GM23338 (cell line): ENCODE measurements around the gene PHRF1. TPM values are rescaled to one million over a fixed set of nuclear protein-coding genes. Genes with fewer than 3 reads are reported as not detected.

ENCODE experiments used
- ATAC-seq: fragments of 200-7000 bp; cut with Tn5 transposase; 3 replicates; pipeline ENCODE4 v1.9.1; 2020
- DNase-seq: peaks from one replicate; pipeline ENCODE4 v3.0.0-alpha.2; 2015; ENCODE audit warnings: low spot score
- H2AFZ ChIP-seq: fragments of 200-600 bp; sonication (generic); 2 replicates; pipeline ENCODE4 v1.8.0; 2016; ENCODE audit warnings: antibody characterized with exemption, mild to moderate bottlenecking, moderate library complexity
- H3F3A ChIP-seq: fragments of 200-600 bp; sonication (generic); replicated peaks from 2 replicates; pipeline ENCODE4 v1.8.0; 2017; ENCODE audit warnings: antibody characterized with exemption, mixed run types, low read depth
- H3K27ac ChIP-seq: fragments of 200-600 bp; sonication (generic); 2 replicates; pipeline ENCODE4 v1.6.1; 2016; ENCODE audit warnings: low read depth
- H3K27me3 ChIP-seq: fragments of 200-600 bp; sonication (generic); 2 replicates; pipeline ENCODE4 v1.8.0; 2016; ENCODE audit warnings: mild to moderate bottlenecking, mixed run types, moderate library complexity; ENCODE audit not compliant: insufficient read depth
- H3K36me3 ChIP-seq: fragments of 200-600 bp; sonication (generic); 2 replicates; pipeline ENCODE4 v1.8.0; 2016; ENCODE audit warnings: mild to moderate bottlenecking; ENCODE audit not compliant: insufficient read depth
- H3K4me1 ChIP-seq: fragments of 200-600 bp; sonication (generic); 2 replicates; pipeline ENCODE4 v1.8.0; 2016; ENCODE audit warnings: mild to moderate bottlenecking, moderate library complexity; ENCODE audit not compliant: insufficient read depth
- H3K4me2 ChIP-seq: fragments of 200-600 bp; sonication (generic); 2 replicates; pipeline ENCODE4 v1.7.1; 2017; ENCODE audit warnings: mixed run types
- H3K4me3 ChIP-seq: fragments of 200-600 bp; sonication (generic); 2 replicates; pipeline ENCODE4 v1.6.1; 2016; ENCODE audit warnings: mixed run types
- H3K79me2 ChIP-seq: fragments of 200-600 bp; sonication (generic); replicated peaks from 2 replicates; pipeline ENCODE4 v1.8.0; 2017; ENCODE audit warnings: mild to moderate bottlenecking; ENCODE audit not compliant: insufficient read depth
- H3K9me2 ChIP-seq: fragments of 200-600 bp; sonication (generic); 2 replicates; pipeline ENCODE4 v1.8.0; 2017; ENCODE audit not compliant: insufficient read depth
- H4K20me1 ChIP-seq: fragments of 200-600 bp; sonication (generic); replicated peaks from 2 replicates; pipeline ENCODE4 v1.8.0; 2017; ENCODE audit warnings: mild to moderate bottlenecking; ENCODE audit not compliant: insufficient read depth
- H3K27ac Mint-ChIP-seq: 2 replicates; pipeline ENCODE4 v1.8.0; 2020; ENCODE audit warnings: inconsistent platforms, mild to moderate bottlenecking, moderate library complexity, mixed read lengths
- H3K27me3 Mint-ChIP-seq: 3 replicates; pipeline ENCODE4 v1.8.0; 2022; ENCODE audit warnings: low read depth, mild to moderate bottlenecking, moderate library complexity, mixed read lengths, inconsistent platforms; ENCODE audit not compliant: insufficient read depth, poor library complexity
- H3K36me3 Mint-ChIP-seq: 3 replicates; pipeline ENCODE4 v1.8.0; 2021; ENCODE audit warnings: low read depth, mild to moderate bottlenecking, inconsistent platforms, moderate library complexity, mixed read lengths
- H3K4me1 Mint-ChIP-seq: 3 replicates; pipeline ENCODE4 v1.8.0; 2020; ENCODE audit warnings: mild to moderate bottlenecking, inconsistent platforms, mixed read lengths
- H3K4me3 Mint-ChIP-seq: 3 replicates; pipeline ENCODE4 v1.8.0; 2021; ENCODE audit warnings: moderate library complexity, mild to moderate bottlenecking, inconsistent platforms, mixed read lengths
- H3K9me3 Mint-ChIP-seq: 3 replicates; pipeline ENCODE4 v1.8.0; 2020; ENCODE audit warnings: moderate library complexity, mild to moderate bottlenecking, inconsistent platforms, mixed read lengths
- CREB1 ChIP-seq: fragments of 250-450 bp; sonication (Bioruptor Pico); IDR thresholded peaks from 2 replicates; pipeline ENCODE4 v1.5.0; 2020; ENCODE audit warnings: low read depth, mild to moderate bottlenecking, moderate library complexity
- CTCF ChIP-seq, 2 experiments: fragments of 200-600 bp in 1 of 2; sonication (generic) in 1 of 2; conservative IDR thresholded peaks; 2 replicates each; pipeline versions ENCODE4 v1.5.1 to v1.6.1; 2016 to 2017; ENCODE audit warnings: antibody characterized with exemption in 2 of 2, low read depth in 2 of 2, mild to moderate bottlenecking in 2 of 2, moderate library complexity in 1 of 2
- ETS1 ChIP-seq: IDR thresholded peaks from 2 replicates; pipeline ENCODE4 v1.6.1; 2016; ENCODE audit warnings: antibody characterized with exemption
- EZH2 ChIP-seq: fragments of 200-600 bp; sonication (generic); IDR thresholded peaks from one replicate; pipeline ENCODE4 v1.8.0; 2017; ENCODE audit warnings: antibody characterized with exemption, mild to moderate bottlenecking, low read depth; ENCODE audit not compliant: unreplicated experiment
- EZH2phosphoT487 ChIP-seq: fragments of 200-600 bp; sonication (generic); IDR thresholded peaks from one replicate; pipeline ENCODE4 v1.8.1; 2018; ENCODE audit warnings: antibody characterized with exemption; ENCODE audit not compliant: unreplicated experiment
- NANOG ChIP-seq: IDR thresholded peaks from 2 replicates; pipeline ENCODE4 v1.6.1; 2016; ENCODE audit warnings: antibody characterized with exemption, borderline replicate concordance
- POLR2AphosphoS5 ChIP-seq: IDR thresholded peaks from 2 replicates; pipeline ENCODE4 v1.6.1; 2016; ENCODE audit warnings: antibody characterized with exemption, low read depth
- REST ChIP-seq: IDR thresholded peaks from one replicate; pipeline ENCODE4 v1.6.1; 2018; ENCODE audit warnings: antibody characterized with exemption; ENCODE audit not compliant: unreplicated experiment
- STAT1 ChIP-seq: IDR thresholded peaks from one replicate; pipeline ENCODE4 v1.6.1; 2016; ENCODE audit warnings: antibody characterized with exemption; ENCODE audit not compliant: unreplicated experiment
- ZNF114 ChIP-seq: fragments of 250-450 bp; sonication (Bioruptor Pico); IDR thresholded peaks from 2 replicates; pipeline ENCODE4 v1.5.0; 2020; ENCODE audit warnings: mild to moderate bottlenecking, moderate library complexity
- ZNF331 ChIP-seq: fragments of 250-450 bp; sonication (Bioruptor Pico); IDR thresholded peaks from 2 replicates; pipeline ENCODE4 v1.5.0; 2020; ENCODE audit warnings: low read depth, mild to moderate bottlenecking, moderate library complexity
- polyA plus RNA-seq: library from polyadenylated mRNA; unstranded; fragments of >200 nt; fragmentation: Nextera tagmentation; extraction: Ambion mirVana; gene quantifications from 2 replicates; pipeline ENCODE4 v1.2.1, GENCODE V29; 2016
- total RNA-seq: library from RNA; depleted of rRNA; stranded (reverse); fragments of >200 nt; shearing (Covaris generic); gene quantifications from 2 replicates; pipeline ENCODE4 v1.2.3, GENCODE V29; 2014

PHRF1 gene
- total and polyA plus RNA-seq, 2 experiments from 2014 or later: 11.0 to 45.9 TPM

GRCh38 chr11:595400-595799 lies 19.1 kb downstream of the PHRF1 start:
- H3K4me2 ChIP-seq: no peak overlapping the region
- no peaks in the 10 kb centered on the region for H3K9me2 ChIP-seq
- TF ChIP-seq NANOG: no peak
- no peak for TF ChIP-seq ETS1
- TF ChIP-seq POLR2AphosphoS5: no peak
- TF ChIP-seq REST: no peak
- H2AFZ ChIP-seq: no peak overlapping the region
- ATAC-seq (no peak), DNase-seq (no peak)
- H3K27ac Mint-ChIP-seq: no peak overlapping the region
- H3K9me3 Mint-ChIP-seq: no peaks in the 10 kb centered on the region; the same call in 1 of the 3 replicates
- H3F3A ChIP-seq: peaks cover 15% of the 10 kb centered on the region
- H3K4me1 Mint-ChIP-seq: no peaks in the 10 kb centered on the region
- no peak overlapping the region for H3K27ac ChIP-seq
- H3K4me3 ChIP-seq: no peak overlapping the region
- H4K20me1 ChIP-seq: peaks cover 19% of the 10 kb centered on the region; the same call in 1 of the 2 replicates
- peaks cover 5% of the 10 kb centered on the region; the same call in 1 of the 2 replicates for H3K79me2 ChIP-seq
- H3K27me3 ChIP-seq: no peaks in the 10 kb centered on the region
- H3K36me3 Mint-ChIP-seq: peaks cover 76% of the 10 kb centered on the region
- peaks cover 13% of the 10 kb centered on the region for H3K27me3 Mint-ChIP-seq
- H3K4me3 Mint-ChIP-seq: no peak overlapping the region
- no peaks in the 10 kb centered on the region for H3K4me1 ChIP-seq
- H3K36me3 ChIP-seq: peaks cover 23% of the 10 kb centered on the region

GRCh38 chr11:596374-596773 lies 20.1 kb downstream of the PHRF1 start:
- Histone ChIP-seq H3F3A (peaks cover 11% of the 10 kb centered on the region; the same call in 1 of the 2 replicates), H4K20me1 (peaks cover 24% of the 10 kb centered on the region; the same call in 1 of the 2 replicates), H3K27ac (peak overlapping the region; percentile 55; the same call in 1 of the 2 replicates), H3K4me1 (no peaks in the 10 kb centered on the region), H3K79me2 (peaks cover 5% of the 10 kb centered on the region; the same call in 1 of the 2 replicates), H3K36me3 (peaks cover 25% of the 10 kb centered on the region), H3K4me3 (no peak overlapping the region), H3K9me2 (no peaks in the 10 kb centered on the region), H2AFZ (no peak overlapping the region), H3K4me2 (no peak overlapping the region), H3K27me3 (no peaks in the 10 kb centered on the region)
- Mint-ChIP-seq H3K27me3 (peaks cover 13% of the 10 kb centered on the region), H3K4me3 (no peak overlapping the region; the same call in 2 of the 3 replicates), H3K36me3 (peaks cover 71% of the 10 kb centered on the region), H3K4me1 (no peaks in the 10 kb centered on the region), H3K27ac (no peak overlapping the region), H3K9me3 (no peaks in the 10 kb centered on the region; the same call in 1 of the 3 replicates)
- ATAC-seq (no peak), DNase-seq (no peak)
- TF ChIP-seq EZH2phosphoT487 (no peak), ZNF114 (CRISPR knock-in tag) (no peak), NANOG (no peak), ZNF331 (CRISPR knock-in tag) (no peak), CREB1 (CRISPR knock-in tag) (no peak), EZH2 (no peak), REST (no peak), POLR2AphosphoS5 (no peak), STAT1 (no peak), CTCF (conservative IDR thresholded peaks at IDR 0.05; ENCODE audit: low read depth in 2 of 2) (no peak), ETS1 (no peak)
